ENCODE measurements around the gene KCNAB1. TPM values are rescaled to one million over a fixed set of nuclear protein-coding genes. Genes with fewer than 3 reads are reported as not detected.

KCNAB1 gene
- total RNA-seq, 1 experiment from 2014 or later: 1.0 TPM

DNA sequence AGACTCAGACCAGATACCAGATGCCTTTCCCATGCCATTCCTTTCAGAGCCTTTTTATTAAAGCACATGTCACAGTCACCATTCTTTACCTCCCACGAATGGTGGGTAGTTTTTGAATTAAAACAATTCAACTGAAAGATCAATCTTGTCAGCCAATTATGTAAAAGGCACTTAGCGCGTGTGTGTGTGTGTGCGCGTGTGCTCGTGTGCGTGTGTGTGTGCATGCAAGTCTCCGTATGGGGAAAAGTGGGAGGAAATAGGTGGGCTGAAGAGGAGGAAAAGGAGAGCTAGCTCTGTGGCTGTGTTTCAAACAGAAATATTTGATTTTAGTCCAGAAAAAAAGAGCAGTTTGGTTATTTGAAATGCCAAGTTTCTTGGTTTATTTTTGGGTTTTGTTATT, 177.2 kb downstream of the KCNAB1 start (continued):
- TF ChIP-seq, protein P1, sequence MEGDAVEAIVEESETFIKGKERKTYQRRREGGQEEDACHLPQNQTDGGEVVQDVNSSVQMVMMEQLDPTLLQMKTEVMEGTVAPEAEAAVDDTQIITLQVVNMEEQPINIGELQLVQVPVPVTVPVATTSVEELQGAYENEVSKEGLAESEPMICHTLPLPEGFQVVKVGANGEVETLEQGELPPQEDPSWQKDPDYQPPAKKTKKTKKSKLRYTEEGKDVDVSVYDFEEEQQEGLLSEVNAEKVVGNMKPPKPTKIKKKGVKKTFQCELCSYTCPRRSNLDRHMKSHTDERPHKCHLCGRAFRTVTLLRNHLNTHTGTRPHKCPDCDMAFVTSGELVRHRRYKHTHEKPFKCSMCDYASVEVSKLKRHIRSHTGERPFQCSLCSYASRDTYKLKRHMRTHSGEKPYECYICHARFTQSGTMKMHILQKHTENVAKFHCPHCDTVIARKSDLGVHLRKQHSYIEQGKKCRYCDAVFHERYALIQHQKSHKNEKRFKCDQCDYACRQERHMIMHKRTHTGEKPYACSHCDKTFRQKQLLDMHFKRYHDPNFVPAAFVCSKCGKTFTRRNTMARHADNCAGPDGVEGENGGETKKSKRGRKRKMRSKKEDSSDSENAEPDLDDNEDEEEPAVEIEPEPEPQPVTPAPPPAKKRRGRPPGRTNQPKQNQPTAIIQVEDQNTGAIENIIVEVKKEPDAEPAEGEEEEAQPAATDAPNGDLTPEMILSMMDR (IDR thresholded peaks at IDR 0.05): no peak
- TF ChIP-seq RORB (CRISPR knock-in tag; IDR thresholded peaks at IDR 0.05) (no peak), CBFB (CRISPR knock-in tag; IDR thresholded peaks at IDR 0.05; ENCODE audit: low read depth) (no peak), PRRX2 (CRISPR knock-in tag; IDR thresholded peaks at IDR 0.05) (no peak), ZNF138 (CRISPR knock-in tag; conservative IDR thresholded peaks at IDR 0.05) (no peak)

DNA sequence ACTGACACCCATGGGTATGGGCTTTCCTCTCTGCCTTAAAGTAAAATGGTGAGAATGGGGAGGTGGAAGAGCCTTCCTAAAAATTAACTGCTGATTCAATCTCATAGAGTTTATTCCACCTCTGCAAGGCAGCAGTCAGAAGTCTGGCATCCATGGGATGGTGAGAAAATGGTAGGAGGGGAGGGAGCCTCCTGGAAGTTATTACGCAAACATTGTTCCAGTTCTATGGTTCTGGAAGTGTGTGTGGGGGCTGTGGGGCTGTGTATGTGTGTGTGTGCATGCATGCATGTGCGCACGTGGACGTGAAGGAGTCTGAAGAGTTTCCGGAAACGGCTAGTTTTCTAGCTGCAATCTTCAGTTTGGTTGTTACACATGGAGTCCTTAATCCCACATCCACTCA, 177.6 kb downstream of the KCNAB1 start:
- DNase-seq (ENCODE audit: low spot score) (no peak), ATAC-seq (no peak)
- no peaks in the 10 kb centered on the region for H3K36me3 Mint-ChIP-seq
- POLR2A ChIA-PET: no interaction called here
- CTCF ChIA-PET: no interaction called here
- H3K27ac Mint-ChIP-seq: no peak overlapping the region
- H3K4me3 Mint-ChIP-seq: no peak overlapping the region
- H3K4me1 Mint-ChIP-seq: no peaks in the 10 kb centered on the region
- TF ChIP-seq KAT7 (CRISPR knock-in tag; IDR thresholded peaks at IDR 0.05; ENCODE audit: borderline replicate concordance) (no peak), TEAD4 (CRISPR knock-in tag; IDR thresholded peaks at IDR 0.05) (no peak), JUN (CRISPR knock-in tag; IDR thresholded peaks at IDR 0.05) (no peak), FOXP1 (CRISPR knock-in tag; IDR thresholded peaks at IDR 0.05; ENCODE audit: borderline replicate concordance) (no peak), NR3C1 (CRISPR knock-in tag; conservative IDR thresholded peaks at IDR 0.05; ENCODE audit: low read depth) (no peak), ZNF416 (CRISPR knock-in tag; IDR thresholded peaks at IDR 0.05) (no peak), SOX15 (CRISPR knock-in tag; IDR thresholded peaks at IDR 0.05) (no peak), MYBL2 (CRISPR knock-in tag; IDR thresholded peaks at IDR 0.05) (no peak), ZNF138 (CRISPR knock-in tag; conservative IDR thresholded peaks at IDR 0.05) (no peak), GTF2I (CRISPR knock-in tag; conservative IDR thresholded peaks at IDR 0.05) (no peak), ZNF396 (CRISPR knock-in tag; IDR thresholded peaks at IDR 0.05; ENCODE audit: borderline replicate concordance) (no peak)
- TF ChIP-seq, protein P2, sequence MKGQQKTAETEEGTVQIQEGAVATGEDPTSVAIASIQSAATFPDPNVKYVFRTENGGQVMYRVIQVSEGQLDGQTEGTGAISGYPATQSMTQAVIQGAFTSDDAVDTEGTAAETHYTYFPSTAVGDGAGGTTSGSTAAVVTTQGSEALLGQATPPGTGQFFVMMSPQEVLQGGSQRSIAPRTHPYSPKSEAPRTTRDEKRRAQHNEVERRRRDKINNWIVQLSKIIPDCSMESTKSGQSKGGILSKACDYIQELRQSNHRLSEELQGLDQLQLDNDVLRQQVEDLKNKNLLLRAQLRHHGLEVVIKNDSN (CRISPR knock-in tag; IDR thresholded peaks at IDR 0.05): no peak
- TF ChIP-seq, protein P3, sequence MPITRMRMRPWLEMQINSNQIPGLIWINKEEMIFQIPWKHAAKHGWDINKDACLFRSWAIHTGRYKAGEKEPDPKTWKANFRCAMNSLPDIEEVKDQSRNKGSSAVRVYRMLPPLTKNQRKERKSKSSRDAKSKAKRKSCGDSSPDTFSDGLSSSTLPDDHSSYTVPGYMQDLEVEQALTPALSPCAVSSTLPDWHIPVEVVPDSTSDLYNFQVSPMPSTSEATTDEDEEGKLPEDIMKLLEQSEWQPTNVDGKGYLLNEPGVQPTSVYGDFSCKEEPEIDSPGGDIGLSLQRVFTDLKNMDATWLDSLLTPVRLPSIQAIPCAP (CRISPR knock-in tag; IDR thresholded peaks at IDR 0.05): no peak
- TF ChIP-seq, protein P4, sequence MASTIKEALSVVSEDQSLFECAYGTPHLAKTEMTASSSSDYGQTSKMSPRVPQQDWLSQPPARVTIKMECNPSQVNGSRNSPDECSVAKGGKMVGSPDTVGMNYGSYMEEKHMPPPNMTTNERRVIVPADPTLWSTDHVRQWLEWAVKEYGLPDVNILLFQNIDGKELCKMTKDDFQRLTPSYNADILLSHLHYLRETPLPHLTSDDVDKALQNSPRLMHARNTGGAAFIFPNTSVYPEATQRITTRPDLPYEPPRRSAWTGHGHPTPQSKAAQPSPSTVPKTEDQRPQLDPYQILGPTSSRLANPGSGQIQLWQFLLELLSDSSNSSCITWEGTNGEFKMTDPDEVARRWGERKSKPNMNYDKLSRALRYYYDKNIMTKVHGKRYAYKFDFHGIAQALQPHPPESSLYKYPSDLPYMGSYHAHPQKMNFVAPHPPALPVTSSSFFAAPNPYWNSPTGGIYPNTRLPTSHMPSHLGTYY (CRISPR knock-in tag; IDR thresholded peaks at IDR 0.05): no peak
- TF ChIP-seq, protein P5, sequence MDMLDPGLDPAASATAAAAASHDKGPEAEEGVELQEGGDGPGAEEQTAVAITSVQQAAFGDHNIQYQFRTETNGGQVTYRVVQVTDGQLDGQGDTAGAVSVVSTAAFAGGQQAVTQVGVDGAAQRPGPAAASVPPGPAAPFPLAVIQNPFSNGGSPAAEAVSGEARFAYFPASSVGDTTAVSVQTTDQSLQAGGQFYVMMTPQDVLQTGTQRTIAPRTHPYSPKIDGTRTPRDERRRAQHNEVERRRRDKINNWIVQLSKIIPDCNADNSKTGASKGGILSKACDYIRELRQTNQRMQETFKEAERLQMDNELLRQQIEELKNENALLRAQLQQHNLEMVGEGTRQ (CRISPR knock-in tag; IDR thresholded peaks at IDR 0.05): no peak
- TF ChIP-seq, protein P6, sequence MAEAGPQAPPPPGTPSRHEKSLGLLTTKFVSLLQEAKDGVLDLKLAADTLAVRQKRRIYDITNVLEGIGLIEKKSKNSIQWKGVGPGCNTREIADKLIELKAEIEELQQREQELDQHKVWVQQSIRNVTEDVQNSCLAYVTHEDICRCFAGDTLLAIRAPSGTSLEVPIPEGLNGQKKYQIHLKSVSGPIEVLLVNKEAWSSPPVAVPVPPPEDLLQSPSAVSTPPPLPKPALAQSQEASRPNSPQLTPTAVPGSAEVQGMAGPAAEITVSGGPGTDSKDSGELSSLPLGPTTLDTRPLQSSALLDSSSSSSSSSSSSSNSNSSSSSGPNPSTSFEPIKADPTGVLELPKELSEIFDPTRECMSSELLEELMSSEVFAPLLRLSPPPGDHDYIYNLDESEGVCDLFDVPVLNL (CRISPR knock-in tag; IDR thresholded peaks at IDR 0.05; ENCODE audit: borderline replicate concordance, low read depth): no peak
- TF ChIP-seq, protein P7, sequence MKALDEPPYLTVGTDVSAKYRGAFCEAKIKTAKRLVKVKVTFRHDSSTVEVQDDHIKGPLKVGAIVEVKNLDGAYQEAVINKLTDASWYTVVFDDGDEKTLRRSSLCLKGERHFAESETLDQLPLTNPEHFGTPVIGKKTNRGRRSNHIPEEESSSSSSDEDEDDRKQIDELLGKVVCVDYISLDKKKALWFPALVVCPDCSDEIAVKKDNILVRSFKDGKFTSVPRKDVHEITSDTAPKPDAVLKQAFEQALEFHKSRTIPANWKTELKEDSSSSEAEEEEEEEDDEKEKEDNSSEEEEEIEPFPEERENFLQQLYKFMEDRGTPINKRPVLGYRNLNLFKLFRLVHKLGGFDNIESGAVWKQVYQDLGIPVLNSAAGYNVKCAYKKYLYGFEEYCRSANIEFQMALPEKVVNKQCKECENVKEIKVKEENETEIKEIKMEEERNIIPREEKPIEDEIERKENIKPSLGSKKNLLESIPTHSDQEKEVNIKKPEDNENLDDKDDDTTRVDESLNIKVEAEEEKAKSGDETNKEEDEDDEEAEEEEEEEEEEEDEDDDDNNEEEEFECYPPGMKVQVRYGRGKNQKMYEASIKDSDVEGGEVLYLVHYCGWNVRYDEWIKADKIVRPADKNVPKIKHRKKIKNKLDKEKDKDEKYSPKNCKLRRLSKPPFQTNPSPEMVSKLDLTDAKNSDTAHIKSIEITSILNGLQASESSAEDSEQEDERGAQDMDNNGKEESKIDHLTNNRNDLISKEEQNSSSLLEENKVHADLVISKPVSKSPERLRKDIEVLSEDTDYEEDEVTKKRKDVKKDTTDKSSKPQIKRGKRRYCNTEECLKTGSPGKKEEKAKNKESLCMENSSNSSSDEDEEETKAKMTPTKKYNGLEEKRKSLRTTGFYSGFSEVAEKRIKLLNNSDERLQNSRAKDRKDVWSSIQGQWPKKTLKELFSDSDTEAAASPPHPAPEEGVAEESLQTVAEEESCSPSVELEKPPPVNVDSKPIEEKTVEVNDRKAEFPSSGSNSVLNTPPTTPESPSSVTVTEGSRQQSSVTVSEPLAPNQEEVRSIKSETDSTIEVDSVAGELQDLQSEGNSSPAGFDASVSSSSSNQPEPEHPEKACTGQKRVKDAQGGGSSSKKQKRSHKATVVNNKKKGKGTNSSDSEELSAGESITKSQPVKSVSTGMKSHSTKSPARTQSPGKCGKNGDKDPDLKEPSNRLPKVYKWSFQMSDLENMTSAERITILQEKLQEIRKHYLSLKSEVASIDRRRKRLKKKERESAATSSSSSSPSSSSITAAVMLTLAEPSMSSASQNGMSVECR (CRISPR knock-in tag; IDR thresholded peaks at IDR 0.05; ENCODE audit: borderline replicate concordance): no peak
- peaks cover 9% of the 10 kb centered on the region for H3K27me3 Mint-ChIP-seq (ENCODE audit: low read depth)
- no peaks in the 10 kb centered on the region for H3K9me3 Mint-ChIP-seq

Measured in WTC11 (cell line).